K562 (cell line): ENCODE measurements around the gene CBX4. TPM values are rescaled to one million over a fixed set of nuclear protein-coding genes. Genes with fewer than 3 reads are reported as not detected.

Experiments
- ASH1L ChIP-seq: fragments of 450-650 bp; IDR thresholded peaks from 2 replicates; pipeline ENCODE4 v1.6.1; 2018; ENCODE audit warnings: borderline replicate concordance, mild to moderate bottlenecking, low read depth; ENCODE audit not compliant: partially characterized antibody
- BHLHE40 ChIP-seq: IDR thresholded peaks from 2 replicates; pipeline ENCODE4 v1.6.1; 2011; ENCODE audit warnings: low read length, improper control_type of control experiment
- CBX3 ChIP-seq, 2 experiments: IDR thresholded peaks; 1 replicate in 1 of 2; 2 replicates in 1 of 2; pipeline ENCODE4 v1.6.1; 2012; ENCODE audit warnings: inconsistent platforms in 2 of 2, low read length in 2 of 2, borderline replicate concordance in 1 of 2, control low read depth in 1 of 2
- E2F3 ChIP-seq: fragments of 250-450 bp; sonication (Bioruptor Pico); IDR thresholded peaks from 2 replicates; pipeline ENCODE4 v1.4.0; 2020; ENCODE audit warnings: mild to moderate bottlenecking
- HBP1 ChIP-seq: fragments of 450-650 bp; formaldehyde crosslinking; IDR thresholded peaks from 2 replicates; pipeline ENCODE4 v1.4.0; 2022; ENCODE audit warnings: missing genetic modification characterization
- HNRNPK ChIP-seq: fragments of 200-400 bp; formaldehyde crosslinking; IDR thresholded peaks from one replicate; pipeline ENCODE4 v1.6.1; 2018; ENCODE audit warnings: mild to moderate bottlenecking, low read depth, low read length; ENCODE audit not compliant: poor library complexity, severe bottlenecking
- MAX ChIP-seq: sonication (generic); formaldehyde crosslinking; IDR thresholded peaks from 2 replicates; pipeline ENCODE4 v1.9.0; 2022; ENCODE audit warnings: mild to moderate bottlenecking, missing genetic modification reagents
- PPARD ChIP-seq: fragments of 250-450 bp; sonication (Bioruptor Pico); IDR thresholded peaks from 2 replicates; pipeline ENCODE4 v1.8.0; 2022; ENCODE audit warnings: inconsistent platforms, mild to moderate bottlenecking, moderate library complexity
- PRDM10 ChIP-seq: fragments of 450-650 bp; IDR thresholded peaks from 2 replicates; pipeline ENCODE4 v1.6.1; 2018; ENCODE audit not compliant: partially characterized antibody
- SP1 ChIP-seq: sonication (generic); formaldehyde crosslinking; IDR thresholded peaks from 2 replicates; pipeline ENCODE4 v1.8.1; 2022; ENCODE audit warnings: mild to moderate bottlenecking, missing genetic modification reagents
- TCF15 ChIP-seq: fragments of 250-450 bp; sonication (Bioruptor Pico); IDR thresholded peaks from 2 replicates; pipeline ENCODE4 v1.8.0; 2022; ENCODE audit warnings: moderate library complexity, mild to moderate bottlenecking, inconsistent platforms
- TFAP4 ChIP-seq: sonication (generic); formaldehyde crosslinking; IDR thresholded peaks from 2 replicates; pipeline ENCODE4 v1.8.0; 2022; ENCODE audit warnings: missing genetic modification reagents, mild to moderate bottlenecking, moderate library complexity, borderline replicate concordance
- TRIM28 ChIP-seq: fragments of 450-650 bp; IDR thresholded peaks from 2 replicates; pipeline ENCODE4 v1.6.1; 2017
- YY1 ChIP-seq, 3 experiments: IDR thresholded peaks; 2 replicates each; pipeline ENCODE4 v1.6.1; 2011; ENCODE audit warnings: low read length in 2 of 3, mild to moderate bottlenecking in 2 of 3, moderate library complexity in 2 of 3, borderline replicate concordance in 1 of 3, control low read depth in 1 of 3, low read depth in 1 of 3; ENCODE audit not compliant: insufficient read depth in 3 of 3, insufficient replicate concordance in 2 of 3, control insufficient read depth in 1 of 3, insufficient read length in 1 of 3; ENCODE audit errors: extremely low read depth in 1 of 3
- ZBTB12 ChIP-seq: fragments of 250-450 bp; sonication (Bioruptor Pico); IDR thresholded peaks from 2 replicates; pipeline ENCODE4 v1.4.0; 2020
- ZNF449 ChIP-seq: fragments of 250-450 bp; sonication (Bioruptor Pico); IDR thresholded peaks from 2 replicates; pipeline ENCODE4 v1.8.0; 2022; ENCODE audit warnings: moderate library complexity, mild to moderate bottlenecking, inconsistent platforms
- polyA plus RNA-seq, 8 experiments: library from polyadenylated mRNA; depleted of rRNA in 4 of 8; stranded (reverse) in 5 of 8; unstranded in 3 of 8; fragments of >200 nt; fragmentation: Nextera tagmentation in 2 of 8; fragmentation: Illumina TruSeq in 1 of 8; extraction: Ambion mirVana in 2 of 8; extraction: Trizol in 1 of 8; gene quantifications; 2 replicates each; pipeline versions ENCODE4 v1.2.1 to v1.2.3, GENCODE V29; 2011 to 2014; ENCODE audit warnings: inconsistent platforms in 1 of 8, missing spikeins in 1 of 8
- total RNA-seq, 7 experiments: library from RNA; depleted of rRNA in 6 of 7; stranded (reverse); fragments of >200 nt in 6 of 7; fragmentation: Illumina TruSeq in 2 of 7; extraction: Trizol in 2 of 7; gene quantifications; 2 replicates each; pipeline versions ENCODE4 v1.2.1 to v1.2.3, GENCODE V29; 2011 to 2021; ENCODE audit warnings: low replicate concordance in 1 of 7

Gene CBX4
- total and polyA plus RNA-seq, 9 of the 15 experiments (the other 6 are each of a cell fraction or from before 2014, with no cell fraction given) = 0.98 to 50.5 (median 10.0) TPM

GRCh38 chr17:79818026-79818758, 21.0 kb downstream of the CBX4 start (continued):
- TF ChIP-seq TFAP4 (CRISPR knock-in tag) = peak; percentile 55; the same call in 1 of the 2 replicates
- no peak for TF ChIP-seq PRDM10
- peak; percentile 79 for TF ChIP-seq MAX (CRISPR knock-in tag)
- TF ChIP-seq ZNF449 (CRISPR knock-in tag) = no peak
- TF ChIP-seq YY1 (IDR thresholded peaks at IDR 0.05; ENCODE audit: borderline replicate concordance in 1 of 3, control insufficient read depth in 1 of 3, extremely low read depth in 1 of 3, insufficient read depth in 3 of 3, insufficient read length in 1 of 3, insufficient replicate concordance in 2 of 3, low read depth in 1 of 3, low read length in 2 of 3) = no peak
- no peak for TF ChIP-seq CBX3 (IDR thresholded peaks at IDR 0.05; ENCODE audit: borderline replicate concordance in 1 of 2, low read length in 2 of 2)
- no peak for TF ChIP-seq TCF15 (CRISPR knock-in tag)
- no peak for TF ChIP-seq TRIM28
- TF ChIP-seq PPARD = no peak
- TF ChIP-seq HNRNPK = no peak
- TF ChIP-seq SP1 (CRISPR knock-in tag) = no peak
- no peak for TF ChIP-seq ZBTB12 (CRISPR knock-in tag)
- TF ChIP-seq HBP1 (CRISPR knock-in tag) = no peak
- TF ChIP-seq E2F3 (CRISPR knock-in tag) = 0 out of 2 replicates have a peak, but pooled peaks have one; percentile 27
- TF ChIP-seq ASH1L = no peak
- TF ChIP-seq BHLHE40 = peak; percentile 62; the same call in 1 of the 2 replicates
